Activated T-helper 2 cell treated with anti-CD3 and anti-CD28 coated beads, Interferon-gamma antibody, Interleukin-2, Interleukin-4, amounts not matched to agents 10 μg/mL and 5 μg/mL and 100 μg/mL, durations not matched to agents 14 hours and 24 hours and 36 hours (primary cell): Measurements from ENCODE around the gene NBAS. TPM values are rescaled to one million over a fixed set of nuclear protein-coding genes. Genes with fewer than 3 reads are reported as not detected.

Source experiments
- DNase-seq: peaks from one replicate; pipeline ENCODE4 v3.0.0; 2021; ENCODE audit warnings: low spot score
- H3K27ac Mint-ChIP-seq: one replicate; pipeline ENCODE4 v1.8.0; 2021; ENCODE audit warnings: mixed read lengths
- H3K27me3 Mint-ChIP-seq: one replicate; pipeline ENCODE4 v1.8.0; 2021; ENCODE audit warnings: low read depth, mixed read lengths
- H3K36me3 Mint-ChIP-seq: one replicate; pipeline ENCODE4 v1.8.0; 2021; ENCODE audit warnings: low read depth, mixed read lengths
- H3K4me1 Mint-ChIP-seq: one replicate; pipeline ENCODE4 v1.8.0; 2021; ENCODE audit warnings: low read depth, mixed read lengths
- H3K4me3 Mint-ChIP-seq: one replicate; pipeline ENCODE4 v1.8.0; 2021; ENCODE audit warnings: low read depth, mild to moderate bottlenecking, moderate library complexity, mixed read lengths
- H3K9me3 Mint-ChIP-seq: one replicate; pipeline ENCODE4 v1.8.0; 2021; ENCODE audit warnings: mixed read lengths
- intact Hi-C: fragments of 100-400 bp; cut with micrococcal nuclease; formaldehyde crosslinking; loops from one replicate; pipeline ENCODE4 v1.15.1; 2023
- total RNA-seq: library from RNA; stranded (reverse); gene quantifications from 2 replicates; pipeline ENCODE4 v1.2.3, GENCODE V29; 2022

Gene NBAS
- total RNA-seq, 1 donor from 2014 or later = 38.7 TPM

DNA sequence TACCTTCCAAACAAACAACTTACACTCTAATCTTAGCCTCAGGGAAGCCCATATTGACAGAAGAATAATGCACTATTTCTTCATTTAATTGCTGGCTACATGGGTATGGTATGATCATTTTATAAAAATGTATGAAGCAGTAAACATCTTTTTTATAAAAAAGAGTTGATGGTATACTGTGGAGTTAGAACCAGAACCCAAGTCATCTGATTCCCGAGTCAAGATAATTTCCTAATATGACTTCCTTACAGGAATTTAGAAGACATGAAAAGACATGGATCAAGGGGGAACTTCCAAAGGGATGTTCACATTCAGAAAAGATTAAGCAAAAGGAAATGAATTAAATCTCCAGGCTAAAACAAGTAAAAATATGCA is 171.8 kb downstream of the NBAS start:
- intact Hi-C loops = no loop called here
- Mint-ChIP-seq H3K9me3 (no peaks in the 10 kb centered on the region), H3K27me3 (no peaks in the 10 kb centered on the region), H3K4me1 (peaks cover 7% of the 10 kb centered on the region), H3K4me3 (no peak overlapping the region), H3K27ac (no peak overlapping the region), H3K36me3 (peaks cover 35% of the 10 kb centered on the region)
- DNase-seq = no peak

DNA sequence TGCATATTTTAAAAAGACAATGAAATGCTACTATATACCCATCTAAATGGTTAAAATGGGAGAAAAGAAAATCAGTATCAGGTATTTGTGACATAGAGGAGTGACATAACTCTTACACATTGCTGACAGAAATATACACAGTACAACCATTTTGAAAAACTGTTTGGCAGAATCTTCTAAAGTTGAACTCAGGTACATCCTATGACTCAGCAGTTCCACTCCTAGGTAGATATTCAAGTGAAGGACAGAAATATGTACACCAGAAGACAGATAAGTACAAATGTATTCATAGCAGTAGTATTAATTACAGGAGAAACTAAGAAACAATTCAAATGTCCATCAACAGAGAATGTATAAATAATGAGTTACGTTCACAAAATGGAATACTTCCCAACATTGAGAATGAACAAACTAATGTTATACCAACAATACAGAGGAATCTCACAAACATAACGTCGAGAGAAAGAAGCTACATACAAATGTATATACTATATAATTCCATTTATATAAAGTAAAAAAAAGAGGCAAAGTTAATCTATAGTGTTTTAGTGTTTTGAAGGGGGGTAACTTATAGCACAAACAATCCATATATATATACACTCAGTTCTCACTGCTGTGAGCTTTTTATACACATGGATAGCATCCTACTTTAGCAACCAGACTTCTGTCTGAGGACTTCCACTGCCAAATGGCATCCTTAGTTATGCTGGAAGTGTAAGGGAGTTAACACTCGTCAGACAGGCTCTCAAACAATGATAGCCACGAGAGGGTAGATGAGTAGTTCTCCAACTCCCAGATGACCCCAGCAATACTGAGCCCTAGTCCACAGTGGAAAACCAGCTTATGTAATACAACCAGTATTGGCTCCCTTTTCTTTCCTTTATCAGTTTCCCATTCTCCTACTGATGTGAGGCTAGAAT is 172.5 kb downstream of the NBAS start:
- intact Hi-C loops = no loop called here
- peaks cover 33% of the 10 kb centered on the region for H3K36me3 Mint-ChIP-seq

DNA sequence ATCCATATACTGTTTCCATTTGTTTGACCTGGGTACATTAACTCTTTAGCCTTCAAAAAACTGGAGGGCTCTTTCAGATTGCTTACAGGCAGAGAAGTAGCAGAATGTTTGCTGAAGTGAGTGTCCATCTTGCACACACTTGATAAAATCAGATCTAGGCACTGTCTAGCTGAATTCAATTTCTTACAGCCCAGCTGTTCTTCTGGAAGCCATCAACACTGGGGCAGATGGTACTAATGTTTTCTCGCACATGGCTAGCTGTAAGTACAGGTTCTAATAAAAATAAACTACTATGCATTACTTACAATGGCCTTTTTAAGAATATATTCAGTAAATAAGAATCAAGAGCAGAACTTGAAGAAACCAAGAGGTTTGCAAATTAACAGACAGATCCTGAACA is 175.9 kb downstream of the NBAS start:
- Mint-ChIP-seq H3K36me3 (peaks cover 30% of the 10 kb centered on the region), H3K4me1 (peaks cover 4% of the 10 kb centered on the region), H3K27me3 (no peaks in the 10 kb centered on the region), H3K4me3 (no peak overlapping the region), H3K27ac (no peak overlapping the region), H3K9me3 (no peaks in the 10 kb centered on the region)
- intact Hi-C loops = no loop called here
- no peak for DNase-seq

More for the DNA sequence above, 172.5 kb downstream of the NBAS start:
- no peaks in the 10 kb centered on the region for H3K27me3 Mint-ChIP-seq
- no peak overlapping the region for H3K27ac Mint-ChIP-seq
- no peak for DNase-seq
- peaks cover 7% of the 10 kb centered on the region for H3K4me1 Mint-ChIP-seq
- no peaks in the 10 kb centered on the region for H3K9me3 Mint-ChIP-seq
- no peak overlapping the region for H3K4me3 Mint-ChIP-seq

DNA sequence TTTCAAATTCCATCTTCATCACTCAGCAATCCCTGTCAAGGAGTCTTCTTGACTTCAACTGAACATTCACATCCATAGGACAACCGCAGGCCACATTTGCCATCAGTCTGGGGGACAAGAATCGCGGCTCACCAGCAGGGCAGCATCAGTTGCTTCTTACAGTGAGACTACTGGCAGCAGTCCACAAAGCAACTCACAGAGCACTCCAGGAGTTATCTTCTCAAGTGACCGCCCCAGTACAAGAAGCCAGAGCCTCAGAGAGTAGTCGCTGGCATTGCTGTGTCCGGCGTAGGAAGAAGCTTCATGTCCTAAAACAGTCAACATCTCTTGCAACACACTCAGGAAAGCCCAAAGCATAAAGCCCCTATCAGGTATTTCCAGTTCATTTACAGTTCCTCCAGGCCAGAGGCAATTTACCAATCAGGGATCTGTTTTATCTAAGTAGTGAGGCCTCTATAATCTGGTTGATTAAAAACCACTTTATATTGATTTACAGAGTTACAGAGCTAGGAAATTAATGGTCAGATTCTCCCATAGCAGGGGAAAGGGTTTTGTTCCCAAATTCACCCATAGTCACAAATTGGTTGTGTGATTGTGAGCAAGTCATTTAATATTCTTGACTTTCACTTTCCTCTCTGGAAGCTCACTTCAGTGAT is 177.3 kb downstream of the NBAS start:
- peaks cover 12% of the 10 kb centered on the region for H3K4me1 Mint-ChIP-seq
- no peak for DNase-seq
- H3K36me3 Mint-ChIP-seq = peaks cover 30% of the 10 kb centered on the region
- no peaks in the 10 kb centered on the region for H3K27me3 Mint-ChIP-seq
- intact Hi-C loops = no loop called here
- H3K9me3 Mint-ChIP-seq = no peaks in the 10 kb centered on the region
- H3K4me3 Mint-ChIP-seq = no peak overlapping the region
- no peak overlapping the region for H3K27ac Mint-ChIP-seq

DNA sequence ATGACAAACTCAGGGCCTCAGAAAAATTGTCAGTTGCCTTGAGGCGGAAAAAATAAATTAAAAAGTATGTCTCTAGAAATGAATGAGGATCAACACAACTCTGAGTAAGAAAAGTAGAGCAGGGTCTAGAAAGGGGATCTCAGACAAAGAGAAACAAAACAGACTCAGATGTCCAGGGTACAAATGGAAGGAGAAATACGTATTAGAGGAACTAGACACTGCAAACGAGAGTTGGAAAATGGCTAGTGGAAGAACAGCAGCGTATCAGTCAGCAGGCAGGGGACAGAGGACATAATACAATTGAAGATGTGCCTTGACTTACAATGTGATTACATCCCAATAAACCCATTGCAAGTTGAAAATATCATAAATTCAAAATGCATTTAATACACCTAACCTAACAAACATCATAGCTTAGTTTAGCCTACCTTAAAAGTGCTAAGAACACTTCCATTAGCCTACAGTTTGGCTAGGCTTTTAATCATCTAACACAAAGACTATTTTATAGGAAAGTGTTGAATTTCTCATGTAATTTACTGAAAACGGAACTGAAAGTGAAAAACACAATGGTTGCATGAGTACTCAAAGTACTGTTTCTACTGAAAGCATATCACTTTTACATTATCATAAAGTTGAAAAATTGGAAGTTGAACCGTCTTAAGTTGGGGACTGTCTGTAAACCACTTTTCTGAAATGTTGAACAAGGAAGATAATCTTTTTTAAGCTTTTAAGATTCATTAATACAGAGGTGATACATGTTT is 182.8 kb downstream of the NBAS start:
- Mint-ChIP-seq H3K9me3 (no peaks in the 10 kb centered on the region), H3K27me3 (no peaks in the 10 kb centered on the region), H3K4me1 (peaks cover 34% of the 10 kb centered on the region), H3K4me3 (no peak overlapping the region), H3K36me3 (peaks cover 62% of the 10 kb centered on the region), H3K27ac (peak overlapping the region; percentile 64)
- intact Hi-C loops = loop anchor here (1.0 to 5.0 kb wide), 3 partner anchors 66 to 205 kb away; no protein-coding TSS in a partner anchor
- DNase-seq = no peak

DNA sequence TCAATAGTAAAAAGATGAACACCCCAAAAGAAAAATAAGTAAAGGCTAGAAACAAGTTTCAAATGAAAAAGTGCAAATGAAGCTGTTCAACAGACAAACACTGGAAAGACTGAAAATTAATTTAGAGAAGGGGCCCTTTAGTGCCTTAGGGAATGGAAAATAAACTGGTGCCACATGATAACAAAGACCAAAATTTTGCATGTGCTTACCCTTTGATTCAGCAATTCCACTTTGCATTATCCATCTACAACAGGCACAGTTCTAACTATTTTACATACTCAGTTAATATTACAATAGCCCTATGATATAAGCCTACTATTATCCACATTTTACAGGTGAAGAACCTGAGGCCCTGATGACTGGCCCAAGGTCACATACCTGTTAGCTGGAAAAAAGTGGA is 183.9 kb downstream of the NBAS start:
- Mint-ChIP-seq H3K4me1 (peaks cover 34% of the 10 kb centered on the region), H3K9me3 (no peaks in the 10 kb centered on the region), H3K27ac (no peak overlapping the region), H3K36me3 (peaks cover 62% of the 10 kb centered on the region), H3K27me3 (no peaks in the 10 kb centered on the region), H3K4me3 (no peak overlapping the region)
- no peak for DNase-seq
- intact Hi-C loops = loop anchor here (5.0 kb wide), 1 partner anchor 65 kb away; no protein-coding TSS in a partner anchor

DNA sequence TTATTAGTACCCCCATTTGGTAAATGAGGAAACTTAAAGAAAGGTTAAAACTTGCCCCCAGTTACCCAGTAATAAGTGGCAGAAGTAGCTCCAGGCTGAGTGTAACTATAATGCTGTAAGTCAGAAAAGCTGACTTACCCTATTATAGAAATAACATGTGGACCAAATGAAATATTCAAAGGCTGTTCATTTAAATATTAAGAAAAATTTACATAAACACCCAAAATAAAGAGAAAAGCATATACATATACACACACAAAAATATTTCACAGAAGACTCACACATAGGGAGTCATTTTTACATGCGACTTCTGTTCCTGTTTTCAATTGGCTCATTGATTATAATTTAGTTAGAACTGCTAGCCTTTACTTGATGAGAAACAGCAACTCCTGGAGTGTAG is 189.1 kb downstream of the NBAS start:
- Mint-ChIP-seq H3K9me3 (no peaks in the 10 kb centered on the region), H3K4me1 (peaks cover 15% of the 10 kb centered on the region), H3K27ac (no peak overlapping the region), H3K36me3 (peaks cover 42% of the 10 kb centered on the region), H3K4me3 (no peak overlapping the region), H3K27me3 (no peaks in the 10 kb centered on the region)
- intact Hi-C loops = no loop called here
- DNase-seq = no peak

DNA sequence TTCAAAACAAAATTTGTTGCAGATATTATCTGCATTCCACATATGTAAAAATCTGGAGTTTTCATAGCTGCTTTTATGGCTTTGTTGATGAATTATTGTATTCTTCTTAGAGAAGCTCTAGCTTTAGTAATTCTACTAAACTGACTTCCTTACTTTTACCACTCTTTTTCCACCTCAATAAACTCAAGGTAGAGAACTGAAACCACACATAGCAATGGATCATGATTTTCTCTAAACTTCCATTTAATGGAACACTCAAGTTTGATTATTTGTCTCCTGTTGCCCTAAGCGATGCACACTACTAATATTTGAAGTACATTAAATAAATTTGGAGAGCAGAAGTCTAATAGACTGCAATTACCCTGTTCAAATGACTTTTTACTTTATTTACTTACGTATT is 192.0 kb downstream of the NBAS start:
- Mint-ChIP-seq H3K27ac (no peak overlapping the region), H3K4me1 (peaks cover 8% of the 10 kb centered on the region), H3K4me3 (no peak overlapping the region), H3K9me3 (no peaks in the 10 kb centered on the region), H3K36me3 (peaks cover 44% of the 10 kb centered on the region), H3K27me3 (no peaks in the 10 kb centered on the region)
- DNase-seq = no peak
- intact Hi-C loops = no loop called here

DNA sequence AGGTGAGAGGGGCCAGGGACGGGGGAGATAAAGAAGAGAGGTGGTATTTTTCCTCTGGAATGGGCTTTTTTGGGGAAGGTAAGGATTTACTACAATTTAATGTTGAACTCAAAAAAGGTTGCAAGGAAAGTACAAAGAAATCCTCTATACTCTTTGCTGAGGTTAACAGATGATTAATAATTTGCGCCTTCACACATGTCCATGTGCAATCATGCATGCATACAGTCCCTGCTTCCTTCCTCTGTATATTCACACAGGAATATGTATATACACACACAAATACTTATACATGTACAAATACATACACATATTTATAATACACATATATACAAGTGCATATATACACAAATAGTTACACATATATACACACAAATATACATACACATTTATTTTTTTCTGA is 193.4 kb downstream of the NBAS start:
- intact Hi-C loops = no loop called here
- Mint-ChIP-seq H3K36me3 (peaks cover 49% of the 10 kb centered on the region), H3K9me3 (no peaks in the 10 kb centered on the region), H3K27ac (no peak overlapping the region), H3K4me1 (peaks cover 15% of the 10 kb centered on the region), H3K27me3 (no peaks in the 10 kb centered on the region), H3K4me3 (no peak overlapping the region)
- DNase-seq = no peak

DNA sequence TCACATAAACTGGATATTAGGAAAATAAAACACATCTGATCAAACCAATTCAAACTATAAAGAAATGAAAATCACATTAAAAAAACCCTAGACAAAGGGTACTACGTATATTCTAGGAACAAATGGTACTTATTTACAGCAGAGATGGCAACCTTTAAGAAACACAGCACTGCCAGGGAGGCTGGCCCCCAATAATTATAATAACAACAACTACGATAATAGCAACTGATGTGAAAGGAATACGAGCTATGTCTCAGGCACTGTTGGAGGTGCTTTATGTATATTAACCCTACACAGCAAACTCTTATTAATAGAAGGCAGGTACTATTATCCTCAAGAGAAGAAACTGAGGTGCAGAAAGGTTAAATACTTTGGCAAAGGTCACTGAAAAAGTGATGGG is 193.9 kb downstream of the NBAS start:
- Mint-ChIP-seq H3K9me3 (no peaks in the 10 kb centered on the region), H3K27ac (no peak overlapping the region), H3K4me1 (peaks cover 15% of the 10 kb centered on the region), H3K36me3 (peaks cover 46% of the 10 kb centered on the region), H3K4me3 (no peak overlapping the region), H3K27me3 (no peaks in the 10 kb centered on the region)
- intact Hi-C loops = no loop called here
- DNase-seq = no peak

DNA sequence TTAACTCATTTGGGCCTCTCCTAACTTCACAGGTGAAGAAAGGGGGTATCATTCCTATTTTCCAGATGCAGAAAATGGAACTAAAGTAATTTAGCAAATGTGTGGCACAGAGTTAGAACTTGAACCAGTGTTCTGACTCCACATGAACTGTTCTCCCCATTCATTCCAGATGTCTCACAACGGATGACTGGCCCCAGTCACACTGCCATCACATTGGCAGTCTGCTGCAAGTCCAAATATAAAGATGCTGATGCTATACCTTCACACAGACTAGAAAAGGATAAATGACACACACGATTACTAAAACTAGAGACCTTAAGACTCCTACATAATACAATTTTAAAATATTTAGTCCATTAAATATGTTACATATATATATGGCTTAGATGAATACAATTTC is 195.7 kb downstream of the NBAS start:
- Mint-ChIP-seq H3K36me3 (peaks cover 43% of the 10 kb centered on the region), H3K27me3 (no peaks in the 10 kb centered on the region), H3K4me1 (peaks cover 15% of the 10 kb centered on the region), H3K9me3 (no peaks in the 10 kb centered on the region), H3K4me3 (no peak overlapping the region), H3K27ac (no peak overlapping the region)
- no peak for DNase-seq
- intact Hi-C loops = no loop called here

DNA sequence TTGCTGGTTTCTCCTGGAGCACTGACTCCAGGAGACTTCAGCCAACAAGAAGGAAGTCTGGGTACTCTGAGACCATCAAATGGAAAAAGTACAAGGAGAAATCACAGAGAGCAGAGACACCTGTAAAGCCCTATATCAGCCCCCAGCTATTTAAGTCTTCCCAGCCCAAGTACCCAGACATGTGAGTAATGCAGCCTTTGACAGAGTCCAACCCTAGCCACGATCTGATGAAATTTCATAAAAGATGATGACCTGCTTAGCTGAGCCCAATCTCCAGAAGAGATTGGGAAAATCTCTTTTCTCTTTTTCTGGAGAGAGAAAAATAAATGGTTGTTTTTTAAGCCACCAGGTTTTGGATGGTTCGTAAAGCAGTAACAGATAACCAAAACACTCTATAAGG is 196.6 kb downstream of the NBAS start:
- Mint-ChIP-seq H3K4me3 (no peak overlapping the region), H3K27ac (no peak overlapping the region), H3K4me1 (peaks cover 15% of the 10 kb centered on the region), H3K27me3 (no peaks in the 10 kb centered on the region), H3K36me3 (peaks cover 43% of the 10 kb centered on the region), H3K9me3 (no peaks in the 10 kb centered on the region)
- no peak for DNase-seq
- intact Hi-C loops = no loop called here

DNA sequence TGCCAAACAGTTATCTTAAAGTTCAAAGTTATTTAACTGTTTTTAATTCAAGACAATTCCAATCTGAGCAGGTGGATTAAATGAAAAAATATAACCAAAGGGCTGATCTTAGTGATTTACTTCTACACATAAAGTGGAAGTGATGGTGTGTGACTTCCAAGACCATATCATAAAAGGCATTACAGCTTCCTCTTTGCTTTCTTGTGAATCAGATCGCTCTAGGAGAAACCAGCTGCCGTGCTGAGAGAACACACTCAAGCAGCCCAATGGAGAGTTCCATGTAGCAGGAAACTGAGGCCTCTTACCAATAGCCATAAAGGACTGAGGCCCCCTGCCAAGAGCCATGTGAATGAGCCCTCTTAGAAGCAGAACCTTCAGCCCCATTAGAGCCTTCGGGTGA is 197.4 kb downstream of the NBAS start:
- Mint-ChIP-seq H3K9me3 (no peaks in the 10 kb centered on the region), H3K27me3 (no peaks in the 10 kb centered on the region), H3K36me3 (peaks cover 45% of the 10 kb centered on the region), H3K27ac (no peak overlapping the region), H3K4me1 (peaks cover 15% of the 10 kb centered on the region), H3K4me3 (no peak overlapping the region)
- intact Hi-C loops = no loop called here
- DNase-seq = no peak
